H1 (cell line): ENCODE results near the gene MATN1. TPM values are rescaled to one million over a fixed set of nuclear protein-coding genes. Genes with fewer than 3 reads are reported as not detected.

ENCODE experiments used
- CTCF ChIA-PET: fragments of 300-600 bp; sonication (Branson Sonifier 250); formaldehyde crosslinking; loops from one replicate; lab custom pipeline; 2021; ENCODE audit not compliant: partially characterized antibody; lab: Charles Lee
- POLR2A ChIA-PET: fragments of 300-600 bp; sonication (Branson Sonifier 250); formaldehyde crosslinking; loops from one replicate; lab custom pipeline; 2021; ENCODE audit warnings: inconsistent platforms; ENCODE audit not compliant: partially characterized antibody; lab: Charles Lee
- DNase-seq, 2 experiments: peaks; one replicate each; pipeline versions ENCODE4 v3.0.0 to v3.0.0-alpha.2; 2010 to 2022; ENCODE audit warnings: low spot score in 2 of 2, low read depth in 1 of 2, mixed read lengths in 1 of 2
- FAIRE-seq: peaks from 2 replicates; lab custom pipeline; 2011; peaks lifted over from hg19 to GRCh38; lab: Jason Lieb, UNC
- H2AFZ ChIP-seq: 2 replicates; pipeline ENCODE4 v1.8.1; 2012; ENCODE audit warnings: low read length, inconsistent platforms
- H2AK5ac ChIP-seq: 2 replicates; pipeline ENCODE4 v1.6.1; 2013; ENCODE audit warnings: low read depth, low read length
- H2BK120ac ChIP-seq: replicated peaks from 2 replicates; pipeline ENCODE3; 2013; ENCODE audit warnings: low read depth, low read length, inconsistent platforms
- H2BK12ac ChIP-seq: 2 replicates; pipeline ENCODE4 v1.6.1; 2013; ENCODE audit warnings: low read depth, low read length
- H2BK15ac ChIP-seq: 2 replicates; pipeline ENCODE4 v1.6.1; 2013; ENCODE audit warnings: low read length
- H2BK20ac ChIP-seq: 2 replicates; pipeline ENCODE4 v1.6.1; 2013; ENCODE audit warnings: low read length
- H2BK5ac ChIP-seq: 2 replicates; pipeline ENCODE4 v1.6.1; 2013; ENCODE audit warnings: low read depth, low read length
- H3K14ac ChIP-seq: 2 replicates; pipeline ENCODE4 v1.6.1; 2013; ENCODE audit warnings: inconsistent platforms; ENCODE audit not compliant: insufficient read length
- H3K18ac ChIP-seq: 2 replicates; pipeline ENCODE4 v1.6.1; 2013; ENCODE audit warnings: low read length; ENCODE audit errors: extremely low read depth
- H3K23ac ChIP-seq: 2 replicates; pipeline ENCODE4 v1.6.1; 2013; ENCODE audit warnings: inconsistent platforms; ENCODE audit not compliant: insufficient read length
- H3K23me2 ChIP-seq: 2 replicates; pipeline ENCODE4 v1.6.1; 2013; ENCODE audit warnings: low read depth, low read length
- H3K27ac ChIP-seq: 2 replicates; pipeline ENCODE4 v1.6.1; 2011; ENCODE audit warnings: low read depth, low read length, inconsistent platforms
- H3K27me3 ChIP-seq, 4 experiments: replicated peaks in 1 of 4; 1 replicate in 1 of 4; 2 replicates in 3 of 4; pipeline versions ENCODE4 v1.6.1 to v1.8.1; 2011 to 2013; ENCODE audit warnings: low read length in 3 of 4, mild to moderate bottlenecking in 3 of 4, inconsistent platforms in 2 of 4, mixed read lengths in 2 of 4, moderate library complexity in 1 of 4; ENCODE audit not compliant: control insufficient read depth in 3 of 4, insufficient read depth in 3 of 4; ENCODE audit errors: extremely low read depth in 1 of 4
- H3K36me3 ChIP-seq, 4 experiments: 2 replicates each; pipeline versions ENCODE4 v1.6.1 to v1.8.1; 2011 to 2013; ENCODE audit warnings: mild to moderate bottlenecking in 4 of 4, low read length in 3 of 4, moderate library complexity in 2 of 4, control low read depth in 1 of 4, inconsistent platforms in 1 of 4; ENCODE audit not compliant: insufficient read depth in 4 of 4, control insufficient read depth in 2 of 4
- H3K4ac ChIP-seq: replicated peaks from 2 replicates; pipeline ENCODE3; 2013; ENCODE audit warnings: low read length, low read depth, mixed read lengths, inconsistent platforms; ENCODE audit not compliant: insufficient read length
- H3K4me1 ChIP-seq, 4 experiments: replicated peaks in 1 of 4; 1 replicate in 1 of 4; 2 replicates in 3 of 4; pipeline versions ENCODE4 v1.6.1 to v1.8.1; 2011 to 2013; ENCODE audit warnings: low read length in 3 of 4, inconsistent platforms in 2 of 4, mixed read lengths in 1 of 4; ENCODE audit not compliant: insufficient read depth in 4 of 4, control insufficient read depth in 3 of 4
- H3K4me2 ChIP-seq, 2 experiments: 2 replicates each; pipeline versions ENCODE4 v1.6.1 to v1.8.1; 2011 to 2013; ENCODE audit warnings: low read depth in 2 of 2, low read length in 2 of 2, control low read depth in 1 of 2, inconsistent platforms in 1 of 2, mild to moderate bottlenecking in 1 of 2; ENCODE audit not compliant: insufficient read depth in 1 of 2
- H3K4me3 ChIP-seq, 4 experiments: fragments of 200-600, 300-600 bp in 1 of 4; sonication (generic), shearing (Covaris generic), sonication (Bioruptor Twin) in 1 of 4; 2 replicates each; pipeline versions ENCODE4 v1.5.1 to v1.8.1; 2011 to 2016; ENCODE audit warnings: low read length in 4 of 4, low read depth in 3 of 4, control low read depth in 2 of 4, inconsistent platforms in 2 of 4, mild to moderate bottlenecking in 2 of 4, mixed read lengths in 1 of 4, moderate library complexity in 1 of 4; ENCODE audit not compliant: insufficient read depth in 2 of 4; ENCODE audit errors: extremely low read depth in 1 of 4
- H3K56ac ChIP-seq: replicated peaks from 2 replicates; pipeline ENCODE3; 2013; ENCODE audit warnings: low read depth, mild to moderate bottlenecking, mixed read lengths, low read length, inconsistent platforms; ENCODE audit not compliant: insufficient read length
- H3K79me1 ChIP-seq: 2 replicates; pipeline ENCODE4 v1.6.1; 2013; ENCODE audit warnings: low read depth, low read length, control low read depth
- H3K79me2 ChIP-seq, 2 experiments: 2 replicates each; pipeline versions ENCODE4 v1.6.1 to v1.8.1; 2012 to 2013; ENCODE audit warnings: low read length in 2 of 2, mild to moderate bottlenecking in 2 of 2, inconsistent platforms in 1 of 2; ENCODE audit not compliant: insufficient read depth in 2 of 2, control insufficient read depth in 1 of 2
- H3K9ac ChIP-seq, 4 experiments: replicated peaks in 1 of 4; 1 replicate in 1 of 4; 2 replicates in 3 of 4; pipeline versions ENCODE4 v1.6.1 to v1.8.1; 2011 to 2013; ENCODE audit warnings: low read depth in 3 of 4, low read length in 3 of 4, control low read depth in 2 of 4, mild to moderate bottlenecking in 2 of 4, moderate library complexity in 2 of 4, inconsistent platforms in 1 of 4; ENCODE audit errors: extremely low read depth in 1 of 4
- H3K9me3 ChIP-seq, 2 experiments: 2 replicates each; pipeline versions ENCODE4 v1.6.1 to v1.8.1; 2012 to 2013; ENCODE audit warnings: mild to moderate bottlenecking in 2 of 2, moderate library complexity in 2 of 2, control low read depth in 1 of 2, inconsistent platforms in 1 of 2, low read depth in 1 of 2, low read length in 1 of 2, mixed read lengths in 1 of 2; ENCODE audit not compliant: insufficient read depth in 2 of 2
- H4K20me1 ChIP-seq, 2 experiments: replicated peaks in 1 of 2; 2 replicates each; pipeline versions ENCODE3 to v1.8.1; 2011 to 2013; ENCODE audit warnings: inconsistent platforms in 2 of 2, low read length in 2 of 2, mild to moderate bottlenecking in 1 of 2; ENCODE audit not compliant: insufficient read depth in 2 of 2, control insufficient read depth in 1 of 2
- H4K5ac ChIP-seq: 2 replicates; pipeline ENCODE4 v1.6.1; 2013; ENCODE audit warnings: low read length, low read depth, mixed read lengths, inconsistent platforms; ENCODE audit not compliant: insufficient read length
- H4K8ac ChIP-seq: 2 replicates; pipeline ENCODE4 v1.8.0; 2013; ENCODE audit warnings: mild to moderate bottlenecking, moderate library complexity, low read length, inconsistent platforms; ENCODE audit not compliant: insufficient read depth; ENCODE audit errors: extremely low read depth
- H4K91ac ChIP-seq: replicated peaks from 2 replicates; pipeline ENCODE3; 2013; ENCODE audit warnings: low read length, mixed read lengths, inconsistent platforms; ENCODE audit not compliant: insufficient read length
- KDM1A ChIP-seq: fragments of 200-600, 300-600 bp; sonication (generic); IDR thresholded peaks from 2 replicates; pipeline ENCODE4 v1.7.1; 2016; ENCODE audit warnings: mild to moderate bottlenecking, low read length, borderline replicate concordance
- POLR2A ChIP-seq, 2 experiments: IDR thresholded peaks; 1 replicate in 1 of 2; 2 replicates in 1 of 2; pipeline ENCODE4 v1.6.1; 2011; ENCODE audit warnings: low read depth in 2 of 2, low read length in 2 of 2, mild to moderate bottlenecking in 2 of 2; ENCODE audit errors: control extremely low read depth in 1 of 2
- WGBS, 2 experiments: shearing (Covaris generic) in 1 of 2; methylation state at CpG; one replicate each; pipeline versions ENCODE4 v1.1.6 to v1.1.7; 2013 to 2015; ENCODE audit warnings: low lambda C conversion rate in 2 of 2, mixed read lengths in 2 of 2, inconsistent platforms in 1 of 2, low coverage in 1 of 2, missing lambda C conversion rate in 1 of 2; ENCODE audit not compliant: insufficient replicate concordance in 2 of 2, insufficient coverage in 1 of 2, insufficient read length in 1 of 2; ENCODE audit errors: extremely low coverage in 1 of 2, missing lambda C conversion rate in 1 of 2; 5-methylcytosine and 5-hydroxymethylcytosine counted together
- polyA plus RNA-seq, 7 experiments: library from polyadenylated mRNA; depleted of rRNA in 3 of 7; stranded (reverse) in 5 of 7; unstranded in 2 of 7; fragments of >200 nt in 5 of 7; fragments of 200-250 nt in 2 of 7; gene quantifications; 1 replicate in 5 of 7; 2 replicates in 1 of 7; 4 replicates in 1 of 7; pipeline versions ENCODE4 v1.2.1 to v1.2.3, GENCODE V29; 2011 to 2013; ENCODE audit warnings: missing spikeins in 2 of 7, mixed read lengths in 2 of 7
- total RNA-seq: library from RNA; stranded (reverse); fragmentation: NEBNext Ultra II Directional; extraction: Animal tissue kit (Norgen Biotek cat#: 25700); gene quantifications from 2 replicates; pipeline ENCODE4 v1.2.1, GENCODE V29; 2021

Gene MATN1
- total and polyA plus RNA-seq, 2 of the 8 experiments (the other 6 are each of a cell fraction or from before 2014, with no cell fraction given): 0.12 to 0.28 TPM

- H3K27me3 ChIP-seq: no peaks in the 10 kb centered on the region
- no peak overlapping the region for H2AK5ac ChIP-seq
- no peaks in the 10 kb centered on the region for H3K79me2 ChIP-seq
- H3K36me3 ChIP-seq: no peaks in the 10 kb centered on the region
- peaks cover 0 to 3% (median 2%) of the 10 kb centered on the region in 4 experiments; a peak in 3 of 7 replicates for H3K4me1 ChIP-seq
- ChIA-PET CTCF (interaction anchor here (0.8 to 55.1 kb wide), 4 partner anchors 0 to 200 kb away, joined by 3 to 1640 read pairs (median 822); partner anchors contain the start of genes LAPTM5 and MATN1), POLR2A (no interaction called here)
- no peak overlapping the region for H3K27ac ChIP-seq
- DNase-seq: no peak
- H2BK120ac ChIP-seq: no peak overlapping the region
- no peak for FAIRE-seq
- H3K9me3 ChIP-seq: no peaks in the 10 kb centered on the region
- H2BK15ac ChIP-seq: no peak overlapping the region
- H3K9ac ChIP-seq: no peak overlapping the region
- H2BK12ac ChIP-seq: no peak overlapping the region
- H3K56ac ChIP-seq: no peak overlapping the region
- H4K5ac ChIP-seq: no peak overlapping the region
- H2BK5ac ChIP-seq: no peak overlapping the region
- no peak for TF ChIP-seq POLR2A (IDR thresholded peaks at IDR 0.05; ENCODE audit: control extremely low read depth in 1 of 2, low read depth in 2 of 2, low read length in 2 of 2)
- peak; percentile 33; the same call in 1 of the 2 replicates for TF ChIP-seq KDM1A
- no peak overlapping the region for H3K23ac ChIP-seq
- H3K18ac ChIP-seq: no peak overlapping the region
- no peaks in the 10 kb centered on the region for H3K79me1 ChIP-seq
- H3K23me2 ChIP-seq: no peaks in the 10 kb centered on the region; the same call in 1 of the 2 replicates
- H2AFZ ChIP-seq: no peak overlapping the region
- no peak overlapping the region for H3K4me2 ChIP-seq
- 91% methylated on average over 15 of the region's 15 CpGs; no CpG with 5 or more reads in 1 of the 2 experiments for WGBS, 2 experiments
- H4K8ac ChIP-seq: no peak overlapping the region
- no peaks in the 10 kb centered on the region for H4K20me1 ChIP-seq
- no peak overlapping the region for H2BK20ac ChIP-seq
- H3K4ac ChIP-seq: no peak overlapping the region
- no peak overlapping the region for H3K14ac ChIP-seq
- no peak overlapping the region for H4K91ac ChIP-seq
- no peak overlapping the region for H3K4me3 ChIP-seq
These were observed 42.4 kb upstream of the MATN1 start for GRCh38 chr1:30765556-30766434.
